ENCODE measurements around the gene PPFIBP1.

The PPFIBP1 gene

GRCh38 chr12:27523305-27523641 lies 733 bp upstream of the PPFIBP1 start:
- TF ChIP-seq GATA2 (IDR thresholded peaks at IDR 0.05; ENCODE audit: low read depth, low read length) (no peak), GATA3 (IDR thresholded peaks at IDR 0.05; ENCODE audit: low read depth, low read length) (no peak)

- TF ChIP-seq GATA3 (IDR thresholded peaks at IDR 0.05; ENCODE audit: low read depth, low read length), result no peak
- no peak for TF ChIP-seq GATA2 (IDR thresholded peaks at IDR 0.05; ENCODE audit: low read depth, low read length)
Observed at GRCh38 chr12:27524494-27524835, 459 bp downstream of the PPFIBP1 start.

GRCh38 chr12:27524839-27525753 lies 1.1 kb downstream of the PPFIBP1 start:
- TF ChIP-seq GATA3 (IDR thresholded peaks at IDR 0.05; ENCODE audit: low read depth, low read length), result no peak
- TF ChIP-seq GATA2 (IDR thresholded peaks at IDR 0.05; ENCODE audit: low read depth, low read length), result no peak

DNA sequence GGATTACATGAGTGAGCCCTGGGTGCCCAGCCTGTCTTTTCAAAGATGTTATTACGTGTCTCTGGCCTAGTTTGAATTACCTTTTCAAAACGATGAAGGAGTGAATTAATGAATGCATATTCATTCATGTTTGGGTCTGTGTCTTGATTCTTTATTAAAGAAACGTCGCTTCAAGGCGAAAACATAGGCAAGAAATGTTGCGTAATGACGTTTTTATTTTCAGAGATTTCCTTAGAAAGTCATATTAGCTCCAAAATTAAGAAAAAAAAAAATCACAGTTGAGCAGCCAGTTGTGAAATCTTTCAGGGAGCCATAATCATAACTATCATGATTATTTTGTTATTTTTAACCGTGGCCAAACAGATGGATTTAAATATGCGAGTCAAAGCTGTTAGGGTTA lies 3.5 kb downstream of the PPFIBP1 start:
- TF ChIP-seq GATA2 (IDR thresholded peaks at IDR 0.05; ENCODE audit: low read depth, low read length) (no peak), GATA3 (IDR thresholded peaks at IDR 0.05; ENCODE audit: low read depth, low read length) (no peak)

GRCh38 chr12:27528788-27529187 lies 4.8 kb downstream of the PPFIBP1 start:
- TF ChIP-seq GATA2 (IDR thresholded peaks at IDR 0.05; ENCODE audit: low read depth, low read length) (no peak), GATA3 (IDR thresholded peaks at IDR 0.05; ENCODE audit: low read depth, low read length) (no peak)

- TF ChIP-seq GATA3 (IDR thresholded peaks at IDR 0.05; ENCODE audit: low read depth, low read length) (no peak), GATA2 (IDR thresholded peaks at IDR 0.05; ENCODE audit: low read depth, low read length) (no peak)
Observed at GRCh38 chr12:27530157-27530922, 6.3 kb downstream of the PPFIBP1 start.

DNA sequence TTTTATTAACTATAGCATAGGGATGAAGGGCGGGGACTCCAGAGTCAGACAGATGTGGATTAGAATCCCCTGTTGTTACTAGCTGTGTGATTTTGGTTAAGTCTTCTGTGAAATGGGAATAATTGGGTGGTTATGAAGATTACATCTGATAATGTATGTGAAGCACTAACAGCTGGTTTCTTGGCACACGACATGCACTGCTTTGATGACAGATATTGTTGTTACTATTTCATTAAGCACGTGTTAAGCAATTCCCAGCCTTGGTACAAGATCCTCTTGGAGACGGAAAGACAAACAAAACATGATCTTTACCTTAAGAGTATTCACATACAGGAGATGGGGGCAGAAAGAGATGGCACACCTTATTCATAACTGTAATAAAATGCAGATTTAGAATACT lies 7.9 kb downstream of the PPFIBP1 start:
- TF ChIP-seq GATA3 (IDR thresholded peaks at IDR 0.05; ENCODE audit: low read depth, low read length) (no peak), GATA2 (IDR thresholded peaks at IDR 0.05; ENCODE audit: low read depth, low read length) (no peak)

- TF ChIP-seq GATA2 (IDR thresholded peaks at IDR 0.05; ENCODE audit: low read depth, low read length) (no peak), GATA3 (IDR thresholded peaks at IDR 0.05; ENCODE audit: low read depth, low read length) (no peak)
Observed at GRCh38 chr12:27534060-27534764, 10.2 kb downstream of the PPFIBP1 start.

DNA sequence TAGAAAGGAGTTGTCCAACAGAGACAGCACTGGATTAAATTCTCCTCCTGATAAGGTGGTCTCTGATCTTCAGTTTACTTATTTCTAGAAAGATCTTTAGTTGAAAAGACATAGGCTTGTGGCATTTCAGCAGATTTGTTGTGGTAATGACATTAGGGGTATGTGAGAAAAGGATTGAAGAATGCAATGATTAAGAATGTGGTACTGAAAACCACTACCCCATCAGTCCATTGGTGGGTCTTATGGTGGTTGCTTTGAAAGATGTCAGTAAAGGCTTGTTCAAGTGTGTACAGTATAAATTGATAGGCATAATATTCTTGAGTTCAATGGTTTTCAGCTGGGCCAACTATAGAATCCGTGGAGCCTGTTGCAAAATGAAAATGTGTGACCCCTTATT lies 10.8 kb downstream of the PPFIBP1 start:
- TF ChIP-seq GATA3 (IDR thresholded peaks at IDR 0.05; ENCODE audit: low read depth, low read length) (no peak), GATA2 (IDR thresholded peaks at IDR 0.05; ENCODE audit: low read depth, low read length) (no peak)

- TF ChIP-seq GATA2 (IDR thresholded peaks at IDR 0.05; ENCODE audit: low read depth, low read length) (no peak), GATA3 (IDR thresholded peaks at IDR 0.05; ENCODE audit: low read depth, low read length) (no peak)
Observed at GRCh38 chr12:27535318-27535717, 11.3 kb downstream of the PPFIBP1 start.

GRCh38 chr12:27537855-27538675 lies 14.1 kb downstream of the PPFIBP1 start:
- no peak for TF ChIP-seq GATA2 (IDR thresholded peaks at IDR 0.05; ENCODE audit: low read depth, low read length)
- no peak for TF ChIP-seq GATA3 (IDR thresholded peaks at IDR 0.05; ENCODE audit: low read depth, low read length)

DNA sequence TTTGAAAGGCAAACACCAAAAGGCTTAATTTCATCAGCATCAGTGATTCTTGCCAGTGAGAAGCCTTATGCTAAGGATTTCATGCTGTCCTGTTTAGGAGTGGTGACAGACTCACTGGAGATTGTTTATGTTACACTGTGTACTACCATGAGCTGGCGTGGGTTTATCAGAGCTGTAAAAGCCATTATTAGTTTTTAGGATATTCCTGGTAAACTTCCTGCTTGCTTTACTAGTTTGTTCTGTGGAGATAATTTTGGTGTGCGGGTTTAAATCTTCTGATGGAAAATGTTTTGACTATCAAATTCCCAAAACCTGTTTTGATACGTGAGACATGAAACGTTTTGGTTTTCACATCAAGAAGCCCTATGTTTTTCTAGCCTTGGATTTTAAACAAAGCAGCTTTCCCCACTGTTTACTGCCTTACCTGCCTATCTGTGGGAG lies 15.2 kb downstream of the PPFIBP1 start:
- TF ChIP-seq GATA3 (IDR thresholded peaks at IDR 0.05; ENCODE audit: low read depth, low read length), result no peak
- TF ChIP-seq GATA2 (IDR thresholded peaks at IDR 0.05; ENCODE audit: low read depth, low read length), result no peak

DNA sequence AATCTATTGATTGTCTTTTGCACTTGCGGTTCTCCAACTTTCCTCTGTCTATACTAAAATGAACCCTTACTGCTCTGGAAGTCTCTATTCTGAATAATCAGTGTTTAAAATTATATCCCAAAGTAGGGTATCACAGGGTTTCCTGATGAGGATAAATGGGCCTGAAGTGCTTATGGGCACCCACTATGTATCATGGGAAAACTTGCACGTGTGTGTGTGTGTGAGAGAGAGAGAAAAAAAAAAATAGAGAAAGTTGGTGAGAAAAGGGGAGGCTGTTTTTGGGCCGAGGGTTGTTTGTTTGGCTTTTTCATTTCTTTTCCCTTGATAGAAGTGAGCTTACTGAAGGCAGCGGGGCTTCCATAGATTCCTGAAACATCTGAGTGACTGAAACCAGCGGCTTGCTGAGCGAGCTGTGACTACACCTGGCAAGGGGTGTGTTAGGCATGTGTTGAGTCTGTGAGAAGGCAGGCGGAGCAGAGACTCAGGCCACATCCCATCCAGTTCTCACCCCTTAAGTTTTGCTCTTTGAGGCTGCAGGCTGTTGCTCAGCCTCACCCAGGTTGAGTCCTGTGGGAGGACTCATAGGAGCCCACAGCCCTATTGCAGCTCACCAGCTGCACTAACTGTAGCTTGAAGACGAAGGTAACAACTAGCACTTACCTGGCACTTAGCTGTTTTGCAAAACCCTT lies 17.2 kb downstream of the PPFIBP1 start:
- no peak for TF ChIP-seq GATA2 (IDR thresholded peaks at IDR 0.05; ENCODE audit: low read depth, low read length)
- no peak for TF ChIP-seq GATA3 (IDR thresholded peaks at IDR 0.05; ENCODE audit: low read depth, low read length)
